GM23338 (cell line): ENCODE data around the gene CEP57. TPM values are rescaled to one million over a fixed set of nuclear protein-coding genes. Genes with fewer than 3 reads are reported as not detected.

Source experiments
- ATAC-seq: fragments of 200-7000 bp; cut with Tn5 transposase; 3 replicates; pipeline ENCODE4 v1.9.1; 2020
- DNase-seq: peaks from one replicate; pipeline ENCODE4 v3.0.0-alpha.2; 2015; ENCODE audit warnings: low spot score
- H2AFZ ChIP-seq: fragments of 200-600 bp; sonication (generic); 2 replicates; pipeline ENCODE4 v1.8.0; 2016; ENCODE audit warnings: antibody characterized with exemption, mild to moderate bottlenecking, moderate library complexity
- H3F3A ChIP-seq: fragments of 200-600 bp; sonication (generic); replicated peaks from 2 replicates; pipeline ENCODE4 v1.8.0; 2017; ENCODE audit warnings: antibody characterized with exemption, mixed run types, low read depth
- H3K27ac ChIP-seq: fragments of 200-600 bp; sonication (generic); 2 replicates; pipeline ENCODE4 v1.6.1; 2016; ENCODE audit warnings: low read depth
- H3K27me3 ChIP-seq: fragments of 200-600 bp; sonication (generic); 2 replicates; pipeline ENCODE4 v1.8.0; 2016; ENCODE audit warnings: mild to moderate bottlenecking, mixed run types, moderate library complexity; ENCODE audit not compliant: insufficient read depth
- H3K36me3 ChIP-seq: fragments of 200-600 bp; sonication (generic); 2 replicates; pipeline ENCODE4 v1.8.0; 2016; ENCODE audit warnings: mild to moderate bottlenecking; ENCODE audit not compliant: insufficient read depth
- H3K4me1 ChIP-seq: fragments of 200-600 bp; sonication (generic); 2 replicates; pipeline ENCODE4 v1.8.0; 2016; ENCODE audit warnings: mild to moderate bottlenecking, moderate library complexity; ENCODE audit not compliant: insufficient read depth
- H3K4me2 ChIP-seq: fragments of 200-600 bp; sonication (generic); 2 replicates; pipeline ENCODE4 v1.7.1; 2017; ENCODE audit warnings: mixed run types
- H3K4me3 ChIP-seq: fragments of 200-600 bp; sonication (generic); 2 replicates; pipeline ENCODE4 v1.6.1; 2016; ENCODE audit warnings: mixed run types
- H3K79me2 ChIP-seq: fragments of 200-600 bp; sonication (generic); replicated peaks from 2 replicates; pipeline ENCODE4 v1.8.0; 2017; ENCODE audit warnings: mild to moderate bottlenecking; ENCODE audit not compliant: insufficient read depth
- H3K9me2 ChIP-seq: fragments of 200-600 bp; sonication (generic); 2 replicates; pipeline ENCODE4 v1.8.0; 2017; ENCODE audit not compliant: insufficient read depth
- H4K20me1 ChIP-seq: fragments of 200-600 bp; sonication (generic); replicated peaks from 2 replicates; pipeline ENCODE4 v1.8.0; 2017; ENCODE audit warnings: mild to moderate bottlenecking; ENCODE audit not compliant: insufficient read depth
- H3K27ac Mint-ChIP-seq: 2 replicates; pipeline ENCODE4 v1.8.0; 2020; ENCODE audit warnings: inconsistent platforms, mild to moderate bottlenecking, moderate library complexity, mixed read lengths
- H3K27me3 Mint-ChIP-seq: 3 replicates; pipeline ENCODE4 v1.8.0; 2022; ENCODE audit warnings: low read depth, mild to moderate bottlenecking, moderate library complexity, mixed read lengths, inconsistent platforms; ENCODE audit not compliant: insufficient read depth, poor library complexity
- H3K36me3 Mint-ChIP-seq: 3 replicates; pipeline ENCODE4 v1.8.0; 2021; ENCODE audit warnings: low read depth, mild to moderate bottlenecking, inconsistent platforms, moderate library complexity, mixed read lengths
- H3K4me1 Mint-ChIP-seq: 3 replicates; pipeline ENCODE4 v1.8.0; 2020; ENCODE audit warnings: mild to moderate bottlenecking, inconsistent platforms, mixed read lengths
- H3K4me3 Mint-ChIP-seq: 3 replicates; pipeline ENCODE4 v1.8.0; 2021; ENCODE audit warnings: moderate library complexity, mild to moderate bottlenecking, inconsistent platforms, mixed read lengths
- H3K9me3 Mint-ChIP-seq: 3 replicates; pipeline ENCODE4 v1.8.0; 2020; ENCODE audit warnings: moderate library complexity, mild to moderate bottlenecking, inconsistent platforms, mixed read lengths
- CREB1 ChIP-seq: fragments of 250-450 bp; sonication (Bioruptor Pico); IDR thresholded peaks from 2 replicates; pipeline ENCODE4 v1.5.0; 2020; ENCODE audit warnings: low read depth, mild to moderate bottlenecking, moderate library complexity
- CTCF ChIP-seq, 2 experiments: fragments of 200-600 bp in 1 of 2; sonication (generic) in 1 of 2; conservative IDR thresholded peaks; 2 replicates each; pipeline versions ENCODE4 v1.5.1 to v1.6.1; 2016 to 2017; ENCODE audit warnings: antibody characterized with exemption in 2 of 2, low read depth in 2 of 2, mild to moderate bottlenecking in 2 of 2, moderate library complexity in 1 of 2
- ETS1 ChIP-seq: IDR thresholded peaks from 2 replicates; pipeline ENCODE4 v1.6.1; 2016; ENCODE audit warnings: antibody characterized with exemption
- EZH2 ChIP-seq: fragments of 200-600 bp; sonication (generic); IDR thresholded peaks from one replicate; pipeline ENCODE4 v1.8.0; 2017; ENCODE audit warnings: antibody characterized with exemption, mild to moderate bottlenecking, low read depth; ENCODE audit not compliant: unreplicated experiment
- JUNB ChIP-seq: IDR thresholded peaks from one replicate; pipeline ENCODE4 v1.6.1; 2016; ENCODE audit warnings: antibody characterized with exemption; ENCODE audit not compliant: unreplicated experiment
- NANOG ChIP-seq: IDR thresholded peaks from 2 replicates; pipeline ENCODE4 v1.6.1; 2016; ENCODE audit warnings: antibody characterized with exemption, borderline replicate concordance
- POLR2AphosphoS5 ChIP-seq: IDR thresholded peaks from 2 replicates; pipeline ENCODE4 v1.6.1; 2016; ENCODE audit warnings: antibody characterized with exemption, low read depth
- REST ChIP-seq: IDR thresholded peaks from one replicate; pipeline ENCODE4 v1.6.1; 2018; ENCODE audit warnings: antibody characterized with exemption; ENCODE audit not compliant: unreplicated experiment
- STAT1 ChIP-seq: IDR thresholded peaks from one replicate; pipeline ENCODE4 v1.6.1; 2016; ENCODE audit warnings: antibody characterized with exemption; ENCODE audit not compliant: unreplicated experiment
- ZNF114 ChIP-seq: fragments of 250-450 bp; sonication (Bioruptor Pico); IDR thresholded peaks from 2 replicates; pipeline ENCODE4 v1.5.0; 2020; ENCODE audit warnings: mild to moderate bottlenecking, moderate library complexity
- polyA plus RNA-seq: library from polyadenylated mRNA; unstranded; fragments of >200 nt; fragmentation: Nextera tagmentation; extraction: Ambion mirVana; gene quantifications from 2 replicates; pipeline ENCODE4 v1.2.1, GENCODE V29; 2016
- total RNA-seq: library from RNA; depleted of rRNA; stranded (reverse); fragments of >200 nt; shearing (Covaris generic); gene quantifications from 2 replicates; pipeline ENCODE4 v1.2.3, GENCODE V29; 2014

The CEP57 gene
- total and polyA plus RNA-seq, 2 experiments from 2014 or later, result 76.2 to 124 TPM

- ATAC-seq (no peak), DNase-seq (no peak)
- Histone ChIP-seq H4K20me1 (peaks cover 6% of the 10 kb centered on the region; the same call in 1 of the 2 replicates), H2AFZ (no peak overlapping the region), H3K79me2 (no peaks in the 10 kb centered on the region), H3K4me1 (no peaks in the 10 kb centered on the region), H3K4me3 (no peak overlapping the region), H3K27ac (no peak overlapping the region), H3K36me3 (peaks cover 13% of the 10 kb centered on the region), H3K4me2 (no peak overlapping the region), H3K9me2 (no peaks in the 10 kb centered on the region), H3K27me3 (no peaks in the 10 kb centered on the region), H3F3A (no peaks in the 10 kb centered on the region)
- Mint-ChIP-seq H3K9me3 (no peaks in the 10 kb centered on the region), H3K27ac (no peak overlapping the region), H3K4me1 (no peaks in the 10 kb centered on the region), H3K27me3 (no peaks in the 10 kb centered on the region), H3K36me3 (peaks cover 46% of the 10 kb centered on the region), H3K4me3 (no peak overlapping the region)
- TF ChIP-seq CTCF (conservative IDR thresholded peaks at IDR 0.05; ENCODE audit: low read depth in 2 of 2) (no peak), REST (no peak), CREB1 (CRISPR knock-in tag) (no peak), ETS1 (no peak), ZNF114 (CRISPR knock-in tag) (no peak), POLR2AphosphoS5 (no peak), EZH2 (no peak), STAT1 (no peak), JUNB (no peak), NANOG (no peak)
Measured at GRCh38 chr11:95821640-95822039, 31.3 kb downstream of the CEP57 start.

- no peaks in the 10 kb centered on the region for H3K9me2 ChIP-seq
- Mint-ChIP-seq H3K9me3 (no peaks in the 10 kb centered on the region), H3K36me3 (peaks cover 34% of the 10 kb centered on the region), H3K27ac (no peak overlapping the region), H3K27me3 (no peaks in the 10 kb centered on the region), H3K4me1 (no peaks in the 10 kb centered on the region), H3K4me3 (no peak overlapping the region)
- no peaks in the 10 kb centered on the region for H3K27me3 ChIP-seq
- no peaks in the 10 kb centered on the region for H3K4me1 ChIP-seq
- H3K4me3 ChIP-seq, result no peak overlapping the region
- no peak overlapping the region for H3K27ac ChIP-seq
- TF ChIP-seq REST, result no peak
- no peak for ATAC-seq
- H4K20me1 ChIP-seq, result peaks cover 6% of the 10 kb centered on the region; the same call in 1 of the 2 replicates
- H3K79me2 ChIP-seq, result no peaks in the 10 kb centered on the region
- H2AFZ ChIP-seq, result no peak overlapping the region
- peaks cover 18% of the 10 kb centered on the region; the same call in 1 of the 2 replicates for H3K36me3 ChIP-seq
- H3F3A ChIP-seq, result no peaks in the 10 kb centered on the region
- DNase-seq, result no peak
- no peak overlapping the region for H3K4me2 ChIP-seq
Measured at GRCh38 chr11:95827696-95828095, 37.4 kb downstream of the CEP57 start.
